PFSK-1 (cell line): ENCODE data around the gene TMPRSS9.

Source experiments
- FOXP2 ChIP-seq: optimal IDR thresholded peaks from 2 replicates; pipeline ENCODE3; 2011; ENCODE audit warnings: borderline replicate concordance, control low read depth, inconsistent platforms; ENCODE audit not compliant: insufficient read depth; ENCODE audit errors: extremely low read length, extremely low read depth
- POLR2AphosphoS5 ChIP-seq: IDR thresholded peaks from 2 replicates; pipeline ENCODE4 v1.6.1; 2012; ENCODE audit warnings: low read depth, mild to moderate bottlenecking, control low read depth, low read length, moderate library complexity
- REST ChIP-seq, 2 experiments: IDR thresholded peaks; 2 replicates each; pipeline versions ENCODE4 v1.6.1 to v1.8.0; 2011 to 2012; ENCODE audit warnings: low read depth in 2 of 2, low read length in 2 of 2, control low read depth in 1 of 2, inconsistent platforms in 1 of 2, mild to moderate bottlenecking in 1 of 2, moderate library complexity in 1 of 2; ENCODE audit not compliant: insufficient read depth in 1 of 2
- SIN3A ChIP-seq: IDR thresholded peaks from 2 replicates; pipeline ENCODE4 v1.6.1; 2012; ENCODE audit warnings: mild to moderate bottlenecking, low read length, moderate library complexity, borderline replicate concordance; ENCODE audit not compliant: insufficient read depth
- TAF1 ChIP-seq: IDR thresholded peaks from 2 replicates; pipeline ENCODE4 v1.6.1; 2012; ENCODE audit warnings: low read length, control low read depth, borderline replicate concordance; ENCODE audit not compliant: insufficient read depth

TMPRSS9 gene

GRCh38 chr19:2338055-2338615, 21.9 kb upstream of the TMPRSS9 start:
- TF ChIP-seq POLR2AphosphoS5 = no peak
- TF ChIP-seq SIN3A = no peak
- no peak for TF ChIP-seq FOXP2
- no peak for TF ChIP-seq TAF1
- no peak for TF ChIP-seq REST (IDR thresholded peaks at IDR 0.05; ENCODE audit: insufficient read depth in 1 of 2, low read depth in 2 of 2, low read length in 2 of 2)

- TF ChIP-seq TAF1 (no peak), SIN3A (no peak), POLR2AphosphoS5 (no peak), REST (IDR thresholded peaks at IDR 0.05; ENCODE audit: insufficient read depth in 1 of 2, low read depth in 2 of 2, low read length in 2 of 2) (no peak), FOXP2 (no peak)
These were observed 21.1 kb upstream of the TMPRSS9 start for GRCh38 chr19:2338751-2339643.

- TF ChIP-seq REST (IDR thresholded peaks at IDR 0.05; ENCODE audit: insufficient read depth in 1 of 2, low read depth in 2 of 2, low read length in 2 of 2) (no peak), TAF1 (no peak), FOXP2 (no peak), POLR2AphosphoS5 (no peak), SIN3A (no peak)
These were observed 20.3 kb upstream of the TMPRSS9 start for GRCh38 chr19:2339644-2340310.

GRCh38 chr19:2340496-2341243, 19.4 kb upstream of the TMPRSS9 start:
- no peak for TF ChIP-seq TAF1
- TF ChIP-seq POLR2AphosphoS5 = no peak
- no peak for TF ChIP-seq FOXP2
- TF ChIP-seq SIN3A = no peak
- TF ChIP-seq REST (IDR thresholded peaks at IDR 0.05; ENCODE audit: insufficient read depth in 1 of 2, low read depth in 2 of 2, low read length in 2 of 2) = no peak
